ENCODE measurements around the gene GRM1.

DNA sequence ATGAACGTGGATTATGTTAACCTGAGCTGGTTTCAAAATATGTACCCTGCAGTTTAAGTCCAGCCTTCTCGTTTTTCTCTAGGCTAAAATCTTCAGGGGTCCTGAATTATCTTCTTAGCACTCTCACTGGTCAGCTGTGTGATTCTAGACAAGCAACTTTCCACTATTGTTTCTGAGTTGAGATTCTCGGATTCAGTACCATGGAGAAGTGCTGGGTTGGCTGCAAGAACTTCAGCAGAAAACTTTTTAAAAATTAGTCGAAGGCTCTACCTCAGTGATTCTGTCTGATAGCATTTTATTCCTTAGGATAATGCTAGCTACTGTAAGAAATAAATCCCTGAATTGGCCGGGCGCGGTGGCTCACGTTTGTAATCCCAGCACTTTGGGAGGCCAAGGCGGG, 173.7 kb downstream of the GRM1 start:
- TF ChIP-seq CTCF (IDR thresholded peaks at IDR 0.05) (no peak), POLR2A (IDR thresholded peaks at IDR 0.05) (no peak)
